H1 (cell line): ENCODE results near the gene APOL2. TPM values are rescaled to one million over a fixed set of nuclear protein-coding genes. Genes with fewer than 3 reads are reported as not detected.

Experiments used
- CHD7 ChIP-seq: fragments of 300-600 bp; sonication (generic); IDR thresholded peaks from 2 replicates; pipeline ENCODE4 v1.7.1; 2012; ENCODE audit warnings: low read length, moderate library complexity, mild to moderate bottlenecking, inconsistent platforms; ENCODE audit not compliant: insufficient replicate concordance
- EP300 ChIP-seq, 2 experiments: IDR thresholded peaks; 1 replicate in 1 of 2; 2 replicates in 1 of 2; pipeline ENCODE4 v1.6.1; 2011 to 2012; ENCODE audit warnings: low read depth in 2 of 2, low read length in 2 of 2, mild to moderate bottlenecking in 2 of 2, borderline replicate concordance in 1 of 2, inconsistent platforms in 1 of 2, moderate library complexity in 1 of 2
- POU5F1 ChIP-seq: IDR thresholded peaks from 2 replicates; pipeline ENCODE4 v1.6.1; 2011; ENCODE audit warnings: low read depth, mild to moderate bottlenecking, low read length, moderate library complexity
- USF2 ChIP-seq: IDR thresholded peaks from 2 replicates; pipeline ENCODE4 v1.6.1; 2011; ENCODE audit warnings: low read length, improper control_type of control experiment
- ZNF274 ChIP-seq: IDR thresholded peaks from 2 replicates; pipeline ENCODE4 v1.7.0; 2012; ENCODE audit warnings: low read length, borderline replicate concordance; ENCODE audit errors: extremely low read depth
- polyA plus RNA-seq, 7 experiments: library from polyadenylated mRNA; depleted of rRNA in 3 of 7; stranded (reverse) in 5 of 7; unstranded in 2 of 7; fragments of >200 nt in 5 of 7; fragments of 200-250 nt in 2 of 7; gene quantifications; 1 replicate in 5 of 7; 2 replicates in 1 of 7; 4 replicates in 1 of 7; pipeline versions ENCODE4 v1.2.1 to v1.2.3, GENCODE V29; 2011 to 2013; ENCODE audit warnings: missing spikeins in 2 of 7, mixed read lengths in 2 of 7
- total RNA-seq: library from RNA; stranded (reverse); fragmentation: NEBNext Ultra II Directional; extraction: Animal tissue kit (Norgen Biotek cat#: 25700); gene quantifications from 2 replicates; pipeline ENCODE4 v1.2.1, GENCODE V29; 2021

APOL2 gene
- total and polyA plus RNA-seq, 2 of the 8 experiments (the other 6 are each of a cell fraction or from before 2014, with no cell fraction given) = 8.1 to 11.0 TPM

GRCh38 chr22:36192542-36192941, 46.8 kb downstream of the APOL2 start (continued):
- no peak for TF ChIP-seq ZNF274
- no peak for TF ChIP-seq CHD7
- no peak for TF ChIP-seq EP300 (IDR thresholded peaks at IDR 0.05; ENCODE audit: borderline replicate concordance in 1 of 2, low read depth in 2 of 2, low read length in 2 of 2)
- TF ChIP-seq POU5F1 = no peak
- TF ChIP-seq USF2 = no peak
- TF ChIP-seq, all 59 proteins: peak for 0
